Neural cell (in vitro differentiated cells): ENCODE data around the gene TMEM121. TPM values are rescaled to one million over a fixed set of nuclear protein-coding genes. Genes with fewer than 3 reads are reported as not detected.

Source experiments
- H2AFZ ChIP-seq: fragments of 200-600, 300-800 bp; sonication (generic), shearing (Covaris generic); 2 replicates; pipeline ENCODE4 v1.6.0; 2014; ENCODE audit warnings: low read depth, mild to moderate bottlenecking, antibody characterized with exemption, low read length, moderate library complexity
- H3F3A ChIP-seq: fragments of 200-600 bp; shearing (Covaris generic); 2 replicates; pipeline ENCODE4 v1.6.1; 2016; ENCODE audit warnings: mild to moderate bottlenecking, moderate library complexity, mixed read lengths, antibody characterized with exemption, low read length; ENCODE audit not compliant: insufficient read depth, poor library complexity, severe bottlenecking
- H3K27ac ChIP-seq: fragments of 200-600, 300-800 bp; sonication (generic), shearing (Covaris generic); 2 replicates; pipeline ENCODE4 v1.5.1; 2014; ENCODE audit warnings: mild to moderate bottlenecking, low read length, moderate library complexity
- H3K27me3 ChIP-seq: fragments of 300-800, 200-600 bp; sonication (generic), shearing (Covaris generic); 2 replicates; pipeline ENCODE4 v1.6.0; 2014; ENCODE audit warnings: mild to moderate bottlenecking, low read depth, low read length, moderate library complexity; ENCODE audit not compliant: insufficient read depth
- H3K36me3 ChIP-seq: fragments of 300-800, 200-600 bp; sonication (generic), shearing (Covaris generic); 2 replicates; pipeline ENCODE4 v1.5.1; 2014; ENCODE audit warnings: mild to moderate bottlenecking, antibody characterized with exemption, low read length, moderate library complexity; ENCODE audit not compliant: insufficient read depth
- H3K4me2 ChIP-seq: fragments of 300-800, 200-600 bp; sonication (generic), shearing (Covaris generic); 2 replicates; pipeline ENCODE4 v1.6.0; 2014; ENCODE audit warnings: mild to moderate bottlenecking, low read length
- H3K4me3 ChIP-seq: fragments of 300-800, 200-600 bp; sonication (generic), shearing (Covaris generic); 2 replicates; pipeline ENCODE4 v1.5.1; 2014; ENCODE audit warnings: mild to moderate bottlenecking, low read length, moderate library complexity
- H3K79me2 ChIP-seq: fragments of 200-600 bp; shearing (Covaris generic); replicated peaks from 2 replicates; pipeline ENCODE4 v1.6.0; 2014; ENCODE audit warnings: mild to moderate bottlenecking, low read length, moderate library complexity; ENCODE audit not compliant: insufficient read depth
- H3K9ac ChIP-seq: fragments of 300-800, 200-600 bp; sonication (generic), shearing (Covaris generic); 2 replicates; pipeline ENCODE4 v1.6.1; 2016; ENCODE audit warnings: mild to moderate bottlenecking, low read length, mixed read lengths
- H3K9me2 ChIP-seq: fragments of 200-600 bp; shearing (Covaris generic); 2 replicates; pipeline ENCODE4 v1.6.1; 2016; ENCODE audit warnings: mild to moderate bottlenecking, low read length, mixed read lengths; ENCODE audit not compliant: insufficient read depth
- H3K9me3 ChIP-seq: fragments of 200-600, 300-800 bp; sonication (generic), shearing (Covaris generic); 2 replicates; pipeline ENCODE4 v1.6.1; 2016; ENCODE audit warnings: mild to moderate bottlenecking, mixed run types, low read length, moderate library complexity, mixed read lengths
- H4K20me1 ChIP-seq: fragments of 200-600 bp; shearing (Covaris generic); 2 replicates; pipeline ENCODE4 v1.6.1; 2016; ENCODE audit warnings: mild to moderate bottlenecking, mixed run types; ENCODE audit not compliant: insufficient read depth
- EP300 ChIP-seq: fragments of 450-650 bp; conservative IDR thresholded peaks from 2 replicates; pipeline ENCODE4 v1.6.1; 2014; ENCODE audit warnings: antibody characterized with exemption, mild to moderate bottlenecking, moderate library complexity; ENCODE audit not compliant: poor library complexity, severe bottlenecking
- EZH2 ChIP-seq: fragments of 200-600, 300-800 bp; shearing (Covaris generic), sonication (generic); IDR thresholded peaks from 2 replicates; pipeline ENCODE4 v1.6.1; 2014; ENCODE audit warnings: antibody characterized with exemption, low read length, borderline replicate concordance, mild to moderate bottlenecking; ENCODE audit not compliant: insufficient read depth, poor library complexity, severe bottlenecking
- MXI1 ChIP-seq: fragments of 450-650 bp; conservative IDR thresholded peaks from 2 replicates; pipeline ENCODE4 v1.6.1; 2014; ENCODE audit warnings: antibody characterized with exemption, mild to moderate bottlenecking; ENCODE audit not compliant: poor library complexity, severe bottlenecking
- POLR2AphosphoS5 ChIP-seq: IDR thresholded peaks from 2 replicates; pipeline ENCODE4 v1.6.1; 2012
- RAD21 ChIP-seq: fragments of 450-650 bp; conservative IDR thresholded peaks from 2 replicates; pipeline ENCODE4 v1.6.1; 2014; ENCODE audit warnings: antibody characterized with exemption, mild to moderate bottlenecking, moderate library complexity
- SMC3 ChIP-seq: fragments of 450-650 bp; conservative IDR thresholded peaks from 2 replicates; pipeline ENCODE4 v1.6.1; 2014; ENCODE audit warnings: antibody characterized with exemption, mild to moderate bottlenecking, moderate library complexity; ENCODE audit not compliant: poor library complexity
- TAF1 ChIP-seq: IDR thresholded peaks from 2 replicates; pipeline ENCODE4 v1.6.1; 2012; ENCODE audit warnings: low read depth
- polyA plus RNA-seq: library from polyadenylated mRNA; depleted of rRNA; stranded (reverse); fragments of >200 nt; gene quantifications from 2 replicates; pipeline ENCODE4 v1.2.3, GENCODE V29; 2014
- TF ChIP-seq, protein P1 (sequence below): fragments of 450-650 bp; IDR thresholded peaks from 2 replicates; pipeline ENCODE4 v1.5.1; 2014; ENCODE audit warnings: antibody characterized with exemption, mild to moderate bottlenecking, moderate library complexity; ENCODE audit not compliant: poor library complexity, severe bottlenecking
- TF ChIP-seq, protein P2 (sequence below): IDR thresholded peaks from 2 replicates; pipeline ENCODE4 v1.6.1; 2012; ENCODE audit warnings: borderline replicate concordance

TMEM121 gene
- polyA plus RNA-seq, 1 donor from 2014 or later, result 19.5 TPM

DNA sequence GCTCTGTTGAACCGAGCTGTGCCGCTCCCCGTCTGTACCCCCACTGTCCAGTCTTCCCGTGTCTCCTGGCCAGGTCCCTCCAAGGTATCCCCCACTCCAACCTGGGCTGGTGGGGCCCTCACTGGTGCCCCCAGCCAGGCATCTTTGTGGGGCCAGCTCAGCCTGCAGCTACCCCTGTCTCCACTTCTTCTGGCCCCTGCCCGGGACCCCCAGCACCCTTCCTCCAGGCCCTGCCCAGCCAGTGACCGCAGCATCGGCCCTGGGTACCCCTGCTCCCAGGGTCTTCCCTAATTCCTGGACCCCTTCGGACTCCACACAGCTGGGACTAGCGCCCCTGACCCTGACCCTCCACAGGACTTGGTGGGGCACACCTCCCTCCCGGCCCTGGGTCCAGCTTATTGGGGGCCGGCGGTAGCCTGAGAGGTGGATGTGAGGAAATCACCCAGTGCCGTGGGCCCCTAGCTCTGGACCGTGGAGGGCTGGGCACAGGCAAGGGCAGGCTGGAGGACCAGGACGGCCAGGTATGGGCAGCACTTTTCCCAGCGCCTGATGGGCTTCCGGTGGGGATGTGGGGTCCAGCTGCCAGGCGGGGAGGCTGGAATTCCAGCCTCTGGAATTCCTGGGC lies 43.8 kb upstream of the TMEM121 start:
- H3K9me3 ChIP-seq, result no peaks in the 10 kb centered on the region
- H3F3A ChIP-seq, result no peaks in the 10 kb centered on the region
- no peaks in the 10 kb centered on the region for H3K9me2 ChIP-seq
- no peak overlapping the region for H2AFZ ChIP-seq
- H3K79me2 ChIP-seq, result no peaks in the 10 kb centered on the region
- no peaks in the 10 kb centered on the region for H4K20me1 ChIP-seq
- H3K27ac ChIP-seq, result no peak overlapping the region
- peak overlapping the region; percentile 13 for H3K9ac ChIP-seq
- peaks cover 25% of the 10 kb centered on the region for H3K27me3 ChIP-seq
- no peaks in the 10 kb centered on the region for H3K36me3 ChIP-seq
- H3K4me3 ChIP-seq, result no peak overlapping the region
- no peak for TF ChIP-seq TAF1
- no peak for TF ChIP-seq MXI1
- no peak for TF ChIP-seq EZH2
- no peak for TF ChIP-seq POLR2AphosphoS5
- TF ChIP-seq EP300, result no peak
- TF ChIP-seq, protein P1, sequence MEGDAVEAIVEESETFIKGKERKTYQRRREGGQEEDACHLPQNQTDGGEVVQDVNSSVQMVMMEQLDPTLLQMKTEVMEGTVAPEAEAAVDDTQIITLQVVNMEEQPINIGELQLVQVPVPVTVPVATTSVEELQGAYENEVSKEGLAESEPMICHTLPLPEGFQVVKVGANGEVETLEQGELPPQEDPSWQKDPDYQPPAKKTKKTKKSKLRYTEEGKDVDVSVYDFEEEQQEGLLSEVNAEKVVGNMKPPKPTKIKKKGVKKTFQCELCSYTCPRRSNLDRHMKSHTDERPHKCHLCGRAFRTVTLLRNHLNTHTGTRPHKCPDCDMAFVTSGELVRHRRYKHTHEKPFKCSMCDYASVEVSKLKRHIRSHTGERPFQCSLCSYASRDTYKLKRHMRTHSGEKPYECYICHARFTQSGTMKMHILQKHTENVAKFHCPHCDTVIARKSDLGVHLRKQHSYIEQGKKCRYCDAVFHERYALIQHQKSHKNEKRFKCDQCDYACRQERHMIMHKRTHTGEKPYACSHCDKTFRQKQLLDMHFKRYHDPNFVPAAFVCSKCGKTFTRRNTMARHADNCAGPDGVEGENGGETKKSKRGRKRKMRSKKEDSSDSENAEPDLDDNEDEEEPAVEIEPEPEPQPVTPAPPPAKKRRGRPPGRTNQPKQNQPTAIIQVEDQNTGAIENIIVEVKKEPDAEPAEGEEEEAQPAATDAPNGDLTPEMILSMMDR, result no peak
- H3K4me2 ChIP-seq, result no peak overlapping the region

DNA sequence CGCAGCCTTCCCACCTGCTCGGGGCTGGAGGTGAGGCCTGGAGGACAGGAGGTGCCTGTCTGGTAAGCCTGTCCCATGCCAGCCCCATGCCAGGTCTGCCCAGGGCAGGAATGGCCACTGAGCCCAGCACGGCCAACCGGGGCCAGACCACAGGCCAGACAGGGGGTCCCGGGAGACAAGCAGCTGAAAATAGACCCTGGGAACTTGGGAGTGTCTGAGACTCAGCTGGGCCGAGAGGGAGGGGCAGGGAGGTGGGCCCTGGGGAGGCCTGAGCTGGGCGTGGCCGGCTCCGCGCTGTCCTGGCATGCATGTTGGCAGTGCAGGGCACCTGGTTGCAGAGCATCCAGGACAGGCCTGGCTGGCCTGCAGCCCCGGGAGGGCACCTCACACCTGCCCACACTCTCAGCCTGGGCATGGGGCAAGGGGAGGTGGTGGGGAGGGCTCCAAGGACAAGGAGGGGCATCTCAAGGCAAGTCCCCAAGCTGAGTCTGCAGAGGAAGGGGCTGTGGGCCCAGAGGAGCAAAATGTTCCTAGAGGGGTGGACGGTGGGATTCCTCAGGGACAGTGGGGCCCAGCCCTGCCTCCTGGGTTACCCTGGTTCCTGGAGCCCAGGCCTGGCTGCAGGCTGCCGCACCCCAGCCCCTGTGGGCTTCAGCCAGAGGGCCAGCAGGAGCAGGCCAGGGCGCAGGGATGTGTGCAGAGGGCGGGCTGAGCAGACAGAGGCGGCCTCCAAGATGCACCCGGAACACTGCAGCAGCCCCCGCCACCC lies 42.9 kb upstream of the TMEM121 start:
- Histone ChIP-seq H3K27ac (no peak overlapping the region), H3K9me2 (no peaks in the 10 kb centered on the region), H3K9ac (no peak overlapping the region), H2AFZ (no peak overlapping the region), H4K20me1 (no peaks in the 10 kb centered on the region), H3K4me3 (no peak overlapping the region), H3F3A (no peaks in the 10 kb centered on the region), H3K79me2 (no peaks in the 10 kb centered on the region), H3K4me2 (no peak overlapping the region), H3K27me3 (peaks cover 29% of the 10 kb centered on the region), H3K9me3 (no peaks in the 10 kb centered on the region), H3K36me3 (no peaks in the 10 kb centered on the region)
- TF ChIP-seq MXI1, result no peak
- TF ChIP-seq, protein P1, result no peak
- no peak for TF ChIP-seq POLR2AphosphoS5
- TF ChIP-seq SMC3, result no peak
- TF ChIP-seq, protein P2, sequence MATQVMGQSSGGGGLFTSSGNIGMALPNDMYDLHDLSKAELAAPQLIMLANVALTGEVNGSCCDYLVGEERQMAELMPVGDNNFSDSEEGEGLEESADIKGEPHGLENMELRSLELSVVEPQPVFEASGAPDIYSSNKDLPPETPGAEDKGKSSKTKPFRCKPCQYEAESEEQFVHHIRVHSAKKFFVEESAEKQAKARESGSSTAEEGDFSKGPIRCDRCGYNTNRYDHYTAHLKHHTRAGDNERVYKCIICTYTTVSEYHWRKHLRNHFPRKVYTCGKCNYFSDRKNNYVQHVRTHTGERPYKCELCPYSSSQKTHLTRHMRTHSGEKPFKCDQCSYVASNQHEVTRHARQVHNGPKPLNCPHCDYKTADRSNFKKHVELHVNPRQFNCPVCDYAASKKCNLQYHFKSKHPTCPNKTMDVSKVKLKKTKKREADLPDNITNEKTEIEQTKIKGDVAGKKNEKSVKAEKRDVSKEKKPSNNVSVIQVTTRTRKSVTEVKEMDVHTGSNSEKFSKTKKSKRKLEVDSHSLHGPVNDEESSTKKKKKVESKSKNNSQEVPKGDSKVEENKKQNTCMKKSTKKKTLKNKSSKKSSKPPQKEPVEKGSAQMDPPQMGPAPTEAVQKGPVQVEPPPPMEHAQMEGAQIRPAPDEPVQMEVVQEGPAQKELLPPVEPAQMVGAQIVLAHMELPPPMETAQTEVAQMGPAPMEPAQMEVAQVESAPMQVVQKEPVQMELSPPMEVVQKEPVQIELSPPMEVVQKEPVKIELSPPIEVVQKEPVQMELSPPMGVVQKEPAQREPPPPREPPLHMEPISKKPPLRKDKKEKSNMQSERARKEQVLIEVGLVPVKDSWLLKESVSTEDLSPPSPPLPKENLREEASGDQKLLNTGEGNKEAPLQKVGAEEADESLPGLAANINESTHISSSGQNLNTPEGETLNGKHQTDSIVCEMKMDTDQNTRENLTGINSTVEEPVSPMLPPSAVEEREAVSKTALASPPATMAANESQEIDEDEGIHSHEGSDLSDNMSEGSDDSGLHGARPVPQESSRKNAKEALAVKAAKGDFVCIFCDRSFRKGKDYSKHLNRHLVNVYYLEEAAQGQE, result no peak
- no peak for TF ChIP-seq TAF1
- no peak for TF ChIP-seq EP300
- no peak for TF ChIP-seq EZH2
- TF ChIP-seq RAD21, result no peak
